ENCODE data around the gene SLC38A10.

Gene SLC38A10

DNA sequence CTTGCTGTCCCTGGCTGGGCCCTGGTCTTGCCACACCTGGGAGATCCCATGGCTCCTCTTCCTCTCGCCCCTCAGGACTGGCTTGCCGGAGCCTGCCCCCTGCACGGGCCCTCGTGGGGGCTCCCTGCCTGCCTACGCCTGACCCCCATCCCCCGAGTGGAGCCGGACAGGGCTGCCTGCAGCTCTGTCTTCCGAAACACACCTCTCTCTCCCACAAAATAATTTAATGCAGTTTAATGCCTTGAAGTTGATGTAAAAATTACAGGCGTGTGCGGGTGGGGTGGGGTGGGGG lies 22.4 kb upstream of the SLC38A10 start:
- POLR2A ChIA-PET: no interaction called here

DNA sequence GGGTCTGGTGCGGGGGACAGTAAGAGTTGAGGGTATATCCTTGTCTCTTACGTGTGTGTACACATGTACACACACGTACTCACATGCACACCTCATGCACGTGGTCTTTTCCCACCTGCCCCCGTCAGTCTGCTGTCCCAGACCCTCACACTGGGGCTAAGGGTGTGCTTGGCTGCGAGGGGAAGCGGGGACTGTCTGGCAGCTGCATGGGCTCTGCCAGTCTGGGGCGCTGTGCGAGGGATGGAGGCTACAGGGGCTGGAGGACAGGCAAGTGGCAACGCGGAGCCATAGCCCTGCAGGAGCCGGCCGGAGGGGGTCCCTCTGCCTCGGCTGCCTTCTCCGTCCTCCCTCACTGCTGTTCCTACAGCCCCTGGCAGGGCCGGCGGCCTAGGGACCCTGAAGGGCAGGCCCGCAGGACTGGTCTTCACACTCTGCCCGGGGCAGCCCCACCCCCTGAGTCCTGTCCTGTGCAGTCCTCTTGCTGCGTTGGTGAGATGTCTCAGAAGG lies 20.8 kb upstream of the SLC38A10 start:
- POLR2A ChIA-PET: no interaction called here
- no peak for DNase-seq (ENCODE audit: extremely low spot score)
- CTCF ChIA-PET: no interaction called here
- TF ChIP-seq, protein P1, sequence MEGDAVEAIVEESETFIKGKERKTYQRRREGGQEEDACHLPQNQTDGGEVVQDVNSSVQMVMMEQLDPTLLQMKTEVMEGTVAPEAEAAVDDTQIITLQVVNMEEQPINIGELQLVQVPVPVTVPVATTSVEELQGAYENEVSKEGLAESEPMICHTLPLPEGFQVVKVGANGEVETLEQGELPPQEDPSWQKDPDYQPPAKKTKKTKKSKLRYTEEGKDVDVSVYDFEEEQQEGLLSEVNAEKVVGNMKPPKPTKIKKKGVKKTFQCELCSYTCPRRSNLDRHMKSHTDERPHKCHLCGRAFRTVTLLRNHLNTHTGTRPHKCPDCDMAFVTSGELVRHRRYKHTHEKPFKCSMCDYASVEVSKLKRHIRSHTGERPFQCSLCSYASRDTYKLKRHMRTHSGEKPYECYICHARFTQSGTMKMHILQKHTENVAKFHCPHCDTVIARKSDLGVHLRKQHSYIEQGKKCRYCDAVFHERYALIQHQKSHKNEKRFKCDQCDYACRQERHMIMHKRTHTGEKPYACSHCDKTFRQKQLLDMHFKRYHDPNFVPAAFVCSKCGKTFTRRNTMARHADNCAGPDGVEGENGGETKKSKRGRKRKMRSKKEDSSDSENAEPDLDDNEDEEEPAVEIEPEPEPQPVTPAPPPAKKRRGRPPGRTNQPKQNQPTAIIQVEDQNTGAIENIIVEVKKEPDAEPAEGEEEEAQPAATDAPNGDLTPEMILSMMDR (IDR thresholded peaks at IDR 0.05; ENCODE audit: control extremely low read depth, extremely low read depth, low read depth, missing control alignments): no peak

More for the DNA sequence above, 22.4 kb upstream of the SLC38A10 start:
- CTCF ChIA-PET: no interaction called here
- TF ChIP-seq, protein P1 (IDR thresholded peaks at IDR 0.05; ENCODE audit: control extremely low read depth, extremely low read depth, low read depth, missing control alignments): no peak
- no peak for DNase-seq (ENCODE audit: extremely low spot score)

DNA sequence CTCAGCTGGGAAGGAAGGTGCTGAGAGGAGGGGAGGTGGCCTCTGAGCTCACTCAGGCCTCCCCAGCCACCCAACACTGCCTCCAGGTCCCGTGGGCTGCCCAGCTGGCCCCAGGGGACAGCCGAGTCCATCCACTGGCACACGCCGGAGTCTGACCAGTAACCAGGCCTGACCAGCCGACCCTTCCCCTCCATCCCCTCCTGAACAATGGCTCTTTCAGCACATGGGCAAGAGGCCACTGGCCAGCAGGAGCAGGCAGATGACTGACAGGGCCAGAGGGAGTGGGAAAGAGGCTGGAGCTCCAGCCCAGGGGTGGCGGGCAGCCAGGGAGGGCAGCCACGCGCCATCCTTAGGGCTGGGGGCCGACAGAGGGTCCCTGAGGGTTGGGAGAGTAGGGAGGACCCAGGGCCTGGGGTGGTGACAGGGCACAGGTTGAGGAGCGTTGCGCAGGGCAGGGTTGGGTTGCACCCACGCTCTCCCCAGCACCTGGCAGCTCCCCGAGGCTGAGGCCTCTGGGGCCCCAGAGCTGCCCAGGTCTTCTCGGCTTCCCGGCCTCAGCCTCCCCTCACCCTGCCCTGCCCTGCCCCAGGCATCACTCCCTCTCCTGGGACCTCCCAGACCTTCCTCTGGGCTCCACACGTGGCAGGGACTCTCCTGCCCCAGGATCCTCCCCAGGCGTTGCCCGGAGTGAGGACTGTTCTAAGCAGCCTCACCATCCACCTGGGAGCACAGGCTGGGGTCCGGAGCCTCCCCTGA lies 20.2 kb upstream of the SLC38A10 start:
- no peak for DNase-seq (ENCODE audit: extremely low spot score)
- POLR2A ChIA-PET: no interaction called here
- TF ChIP-seq, protein P1 (IDR thresholded peaks at IDR 0.05; ENCODE audit: control extremely low read depth, extremely low read depth, low read depth, missing control alignments): no peak
- CTCF ChIA-PET: interaction anchor here (1.3 kb wide), 1 partner anchor 23 kb away, joined by 3 read pairs; no protein-coding TSS in a partner anchor

DNA sequence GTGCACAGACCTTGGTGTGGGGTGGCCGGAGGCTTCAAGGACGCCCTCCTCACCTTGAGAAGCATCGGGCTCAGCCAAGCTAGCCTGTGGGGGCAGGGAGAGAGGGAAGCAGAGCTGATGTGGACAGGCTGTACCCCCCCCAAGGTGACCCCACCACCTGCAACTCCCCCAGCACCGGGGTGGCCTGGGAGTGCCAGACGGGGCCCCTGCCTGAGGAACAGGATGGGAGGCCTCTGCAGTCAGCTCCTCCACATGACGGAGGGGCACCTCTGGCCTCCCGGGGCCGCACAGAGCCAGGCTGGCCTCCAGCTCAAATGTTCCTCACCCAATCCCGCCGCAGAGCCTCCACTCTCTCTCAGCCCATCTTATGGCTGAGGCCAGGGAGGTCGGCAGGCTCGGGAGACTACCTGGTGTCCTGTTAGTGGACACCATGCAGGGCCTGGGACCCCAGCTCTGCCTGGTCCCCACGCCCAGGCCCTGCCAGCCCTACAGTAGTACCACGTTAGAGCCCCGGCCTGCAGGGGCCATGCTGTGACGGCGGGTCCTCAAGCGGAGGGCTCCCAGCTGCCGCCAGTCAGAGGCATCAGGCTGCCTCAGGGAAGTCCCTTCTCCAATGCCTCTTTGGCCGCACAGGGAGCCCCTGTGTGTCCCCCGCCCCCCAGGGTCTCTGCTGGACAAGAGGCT lies 19.4 kb upstream of the SLC38A10 start:
- ChIA-PET CTCF (interaction anchor here (1.3 kb wide), 1 partner anchor 22 kb away, joined by 3 read pairs; no protein-coding TSS in a partner anchor), POLR2A (no interaction called here)
- TF ChIP-seq, protein P1 (IDR thresholded peaks at IDR 0.05; ENCODE audit: control extremely low read depth, extremely low read depth, low read depth, missing control alignments): no peak
- no peak for DNase-seq (ENCODE audit: extremely low spot score)

DNA sequence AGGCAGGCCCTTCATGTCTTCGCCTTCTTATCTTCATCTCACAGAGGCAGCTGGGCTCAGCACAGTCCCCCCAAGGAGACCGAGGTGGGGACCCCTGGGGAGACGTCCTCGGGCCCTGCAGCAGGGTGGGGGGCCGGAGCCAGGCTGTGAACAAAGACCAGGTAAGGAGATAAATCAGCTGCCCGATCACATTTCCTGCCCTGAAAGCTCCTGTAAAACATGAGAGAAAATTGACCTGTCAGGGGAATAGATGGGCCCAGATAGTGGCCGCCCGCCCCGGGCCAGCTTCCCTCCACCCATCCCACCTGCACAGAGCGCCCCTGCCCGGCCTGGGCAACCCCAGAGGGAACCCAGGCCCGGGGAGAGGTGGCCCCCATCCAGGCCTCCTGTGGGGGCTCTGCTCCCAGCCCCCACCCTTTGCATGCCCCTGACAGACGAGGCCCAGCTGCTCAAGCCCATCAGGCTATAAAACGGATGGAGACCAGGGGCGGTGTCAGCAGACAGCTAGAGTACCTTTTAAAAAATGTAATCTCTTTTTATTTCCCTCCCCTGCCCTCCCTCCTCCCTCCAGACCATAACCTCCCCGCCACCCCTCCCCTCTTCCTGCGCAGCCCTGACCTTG lies 18.8 kb upstream of the SLC38A10 start:
- TF ChIP-seq, protein P1 (IDR thresholded peaks at IDR 0.05; ENCODE audit: control extremely low read depth, extremely low read depth, low read depth, missing control alignments): no peak
- ChIA-PET POLR2A (no interaction called here), CTCF (interaction anchor here (1.3 to 2.0 kb wide), 2 partner anchors 22 to 171 kb away, joined by 3 to 5 read pairs; no protein-coding TSS in a partner anchor)
- no peak for DNase-seq (ENCODE audit: extremely low spot score)

DNA sequence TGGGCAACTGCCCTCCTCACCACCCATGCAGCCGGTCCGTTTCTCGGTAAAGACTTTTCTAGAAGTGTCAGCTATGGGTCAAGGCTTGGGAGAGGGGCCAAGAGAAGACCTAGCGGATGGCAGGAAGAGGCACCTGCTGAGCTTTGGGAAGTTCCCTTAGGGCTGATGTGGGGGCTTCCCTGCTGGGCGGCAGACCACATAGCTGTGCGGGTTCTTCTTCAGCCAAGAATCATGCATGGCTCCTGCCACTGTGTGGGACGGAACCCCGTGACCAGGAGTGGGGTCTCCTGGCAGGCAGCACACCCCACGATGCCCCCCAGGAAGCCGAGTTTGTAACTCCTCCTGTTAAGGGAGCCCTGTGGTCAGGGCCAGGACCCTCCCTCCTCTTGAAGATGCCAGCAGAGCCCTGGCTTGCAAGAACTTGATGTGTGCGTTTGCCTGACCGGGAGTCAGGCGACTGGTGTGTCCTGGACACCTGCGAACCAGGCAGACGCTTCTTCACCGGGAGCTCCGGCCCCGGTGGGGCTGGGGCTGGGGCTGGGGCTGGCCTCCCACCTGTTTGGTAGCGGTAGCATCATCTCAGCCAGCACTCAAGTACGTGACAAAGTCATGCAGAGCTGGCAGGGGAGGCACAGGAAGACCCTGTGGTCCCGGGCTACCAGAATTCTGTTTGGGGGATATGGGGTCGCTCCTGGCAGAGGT lies 17.7 kb upstream of the SLC38A10 start:
- CTCF ChIA-PET: interaction anchor here (2.0 kb wide), 1 partner anchor 172 kb away, joined by 5 read pairs; no protein-coding TSS in a partner anchor
- POLR2A ChIA-PET: no interaction called here
- DNase-seq (ENCODE audit: extremely low spot score): no peak
- TF ChIP-seq, protein P1 (IDR thresholded peaks at IDR 0.05; ENCODE audit: control extremely low read depth, extremely low read depth, low read depth, missing control alignments): no peak
